HG02870 (cell line): ENCODE measurements around the gene ADCY7.

Experiments used
- ATAC-seq: cut with Tn5 transposase; IDR thresholded peaks from one replicate; pipeline ENCODE4 v1.9.1; 2021; ENCODE audit warnings: mild to moderate bottlenecking, moderate library complexity; ENCODE audit not compliant: unreplicated experiment

The ADCY7 gene

GRCh38 chr16:50279504-50279865 is 13.1 kb downstream of the ADCY7 start:
- no peak for ATAC-seq

- no peak for ATAC-seq
Measured at GRCh38 chr16:50280932-50281331, 14.6 kb downstream of the ADCY7 start.

GRCh38 chr16:50281391-50282009 is 15.1 kb downstream of the ADCY7 start:
- no peak for ATAC-seq

- peak; percentile 82 for ATAC-seq
Measured at GRCh38 chr16:50282010-50282538, 15.7 kb downstream of the ADCY7 start.

GRCh38 chr16:50282955-50283631 is 16.7 kb downstream of the ADCY7 start:
- ATAC-seq = no peak

GRCh38 chr16:50284131-50284911 is 18.0 kb downstream of the ADCY7 start:
- ATAC-seq = no peak

GRCh38 chr16:50285406-50286003 is 19.2 kb downstream of the ADCY7 start:
- no peak for ATAC-seq

GRCh38 chr16:50286681-50287080 is 20.3 kb downstream of the ADCY7 start:
- ATAC-seq = no peak

GRCh38 chr16:50288026-50288425 is 21.7 kb downstream of the ADCY7 start:
- ATAC-seq = no peak

GRCh38 chr16:50288920-50289319 is 22.6 kb downstream of the ADCY7 start:
- no peak for ATAC-seq

- ATAC-seq = no peak
Measured at GRCh38 chr16:50289950-50290764, 23.8 kb downstream of the ADCY7 start.

GRCh38 chr16:50290856-50291255 is 24.5 kb downstream of the ADCY7 start:
- no peak for ATAC-seq

- no peak for ATAC-seq
Measured at GRCh38 chr16:50291719-50292565, 25.6 kb downstream of the ADCY7 start.

- no peak for ATAC-seq
Measured at GRCh38 chr16:50292566-50292948, 26.2 kb downstream of the ADCY7 start.

- no peak for ATAC-seq
Measured at GRCh38 chr16:50293041-50293783, 26.9 kb downstream of the ADCY7 start.

- no peak for ATAC-seq
Measured at GRCh38 chr16:50293994-50294855, 27.9 kb downstream of the ADCY7 start.

- ATAC-seq = no peak
Measured at GRCh38 chr16:50294955-50295354, 28.6 kb downstream of the ADCY7 start.

GRCh38 chr16:50295541-50296132 is 29.3 kb downstream of the ADCY7 start:
- no peak for ATAC-seq
